Astrocyte (in vitro differentiated cells and primary cell): ENCODE measurements around the gene SEMA6A.

Experiments
- CTCF ChIP-seq: IDR thresholded peaks from 2 replicates; pipeline ENCODE4 v1.5.1; 2011; ENCODE audit warnings: low read depth, mild to moderate bottlenecking, inconsistent platforms, low read length, moderate library complexity; ENCODE audit not compliant: insufficient read depth
- EZH2 ChIP-seq: IDR thresholded peaks from 2 replicates; pipeline ENCODE4 v1.6.1; 2012; ENCODE audit warnings: mild to moderate bottlenecking, low read length, inconsistent platforms; ENCODE audit not compliant: insufficient read depth

- no peak for TF ChIP-seq CTCF
- TF ChIP-seq EZH2, result no peak
These were observed 178.0 kb downstream of the SEMA6A start for GRCh38 chr5:116396476-116397099.
